ENCODE results near the gene SERINC2.
A peak's percentile ranks its signal among the peaks of the same experiment; 100 is the strongest.

DNA sequence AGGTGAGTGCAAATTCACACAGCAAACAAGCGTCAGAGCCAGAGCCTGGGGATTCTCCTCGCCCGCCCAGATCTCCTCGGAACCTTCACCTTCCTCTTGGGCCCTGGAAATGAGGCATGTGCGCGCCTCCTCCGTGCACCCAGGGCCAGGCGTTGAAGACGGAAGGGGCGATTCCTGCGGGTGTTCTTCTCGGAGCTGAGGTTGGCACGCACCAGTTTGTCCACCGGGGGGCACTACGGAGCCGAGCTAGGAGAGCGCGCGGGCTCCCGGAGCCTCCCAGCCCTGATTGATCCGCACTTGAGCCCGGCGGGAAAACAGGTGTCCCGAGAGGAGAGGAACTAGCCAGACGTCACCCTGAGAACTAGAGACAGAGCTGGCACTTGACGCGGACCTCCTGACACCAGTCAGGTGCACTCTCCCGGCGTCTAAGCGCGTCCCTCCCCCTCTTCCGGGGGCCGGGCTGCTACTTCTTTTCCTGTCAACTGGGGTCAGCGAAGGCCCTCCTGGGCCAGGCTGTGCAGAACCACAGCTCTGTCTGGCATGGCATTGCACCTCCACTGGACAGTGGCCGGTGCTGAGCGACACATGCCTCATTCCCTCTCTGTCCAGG, 18.3 kb upstream of the SERINC2 start:
- TF ChIP-seq, protein P1, sequence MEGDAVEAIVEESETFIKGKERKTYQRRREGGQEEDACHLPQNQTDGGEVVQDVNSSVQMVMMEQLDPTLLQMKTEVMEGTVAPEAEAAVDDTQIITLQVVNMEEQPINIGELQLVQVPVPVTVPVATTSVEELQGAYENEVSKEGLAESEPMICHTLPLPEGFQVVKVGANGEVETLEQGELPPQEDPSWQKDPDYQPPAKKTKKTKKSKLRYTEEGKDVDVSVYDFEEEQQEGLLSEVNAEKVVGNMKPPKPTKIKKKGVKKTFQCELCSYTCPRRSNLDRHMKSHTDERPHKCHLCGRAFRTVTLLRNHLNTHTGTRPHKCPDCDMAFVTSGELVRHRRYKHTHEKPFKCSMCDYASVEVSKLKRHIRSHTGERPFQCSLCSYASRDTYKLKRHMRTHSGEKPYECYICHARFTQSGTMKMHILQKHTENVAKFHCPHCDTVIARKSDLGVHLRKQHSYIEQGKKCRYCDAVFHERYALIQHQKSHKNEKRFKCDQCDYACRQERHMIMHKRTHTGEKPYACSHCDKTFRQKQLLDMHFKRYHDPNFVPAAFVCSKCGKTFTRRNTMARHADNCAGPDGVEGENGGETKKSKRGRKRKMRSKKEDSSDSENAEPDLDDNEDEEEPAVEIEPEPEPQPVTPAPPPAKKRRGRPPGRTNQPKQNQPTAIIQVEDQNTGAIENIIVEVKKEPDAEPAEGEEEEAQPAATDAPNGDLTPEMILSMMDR (IDR thresholded peaks at IDR 0.05): peak; percentile 91
- TF ChIP-seq EZH2 (IDR thresholded peaks at IDR 0.05): no peak
